22Rv1 (cell line): ENCODE results near the gene TEX11.

Source experiments
- ZFX ChIP-seq: fragments of 450-650 bp; IDR thresholded peaks from 2 replicates; pipeline ENCODE4 v1.6.1; 2017; ENCODE audit warnings: antibody characterized with exemption, borderline replicate concordance
- TF ChIP-seq, protein P1 (sequence below): fragments of 450-650 bp; IDR thresholded peaks from 2 replicates; pipeline ENCODE4 v1.5.1; 2017; ENCODE audit warnings: mild to moderate bottlenecking

- TF ChIP-seq, protein P1, sequence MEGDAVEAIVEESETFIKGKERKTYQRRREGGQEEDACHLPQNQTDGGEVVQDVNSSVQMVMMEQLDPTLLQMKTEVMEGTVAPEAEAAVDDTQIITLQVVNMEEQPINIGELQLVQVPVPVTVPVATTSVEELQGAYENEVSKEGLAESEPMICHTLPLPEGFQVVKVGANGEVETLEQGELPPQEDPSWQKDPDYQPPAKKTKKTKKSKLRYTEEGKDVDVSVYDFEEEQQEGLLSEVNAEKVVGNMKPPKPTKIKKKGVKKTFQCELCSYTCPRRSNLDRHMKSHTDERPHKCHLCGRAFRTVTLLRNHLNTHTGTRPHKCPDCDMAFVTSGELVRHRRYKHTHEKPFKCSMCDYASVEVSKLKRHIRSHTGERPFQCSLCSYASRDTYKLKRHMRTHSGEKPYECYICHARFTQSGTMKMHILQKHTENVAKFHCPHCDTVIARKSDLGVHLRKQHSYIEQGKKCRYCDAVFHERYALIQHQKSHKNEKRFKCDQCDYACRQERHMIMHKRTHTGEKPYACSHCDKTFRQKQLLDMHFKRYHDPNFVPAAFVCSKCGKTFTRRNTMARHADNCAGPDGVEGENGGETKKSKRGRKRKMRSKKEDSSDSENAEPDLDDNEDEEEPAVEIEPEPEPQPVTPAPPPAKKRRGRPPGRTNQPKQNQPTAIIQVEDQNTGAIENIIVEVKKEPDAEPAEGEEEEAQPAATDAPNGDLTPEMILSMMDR = no peak
- TF ChIP-seq ZFX = no peak
Measured at GRCh38 chrX:70554948-70555347, 353.6 kb downstream of the TEX11 start.
